NCI-H446 treated with DMSO at 0.1 percent for 48 hours (cell line): ENCODE data around the gene TSBP1.
"Not testable (repeated sequence)": the region's sequence is repeated elsewhere in the genome, so short reads cannot be mapped to it uniquely, and the experiment has no call there.

Experiments
- DNase-seq: peaks from one replicate; lab custom pipeline; 2025; lab: John Stamatoyannopoulos, UW

TSBP1 gene

GRCh38 chr6:32375739-32376529 lies 4.2 kb upstream of the TSBP1 start:
- DNase-seq: no peak

GRCh38 chr6:32371229-32371628 lies 474 bp downstream of the TSBP1 start:
- no peak for DNase-seq

- DNase-seq: no peak
Observed at GRCh38 chr6:32370505-32370904, 1.2 kb downstream of the TSBP1 start.

GRCh38 chr6:32369660-32370059 lies 2.0 kb downstream of the TSBP1 start:
- no peak for DNase-seq

- DNase-seq: no peak
Observed at GRCh38 chr6:32367644-32368043, 4.1 kb downstream of the TSBP1 start.

GRCh38 chr6:32359225-32359624 lies 12.5 kb downstream of the TSBP1 start:
- DNase-seq: not testable (repeated sequence)

GRCh38 chr6:32358548-32358947 lies 13.2 kb downstream of the TSBP1 start:
- DNase-seq: not testable (repeated sequence)

- no peak for DNase-seq
Observed at GRCh38 chr6:32355018-32355417, 16.7 kb downstream of the TSBP1 start.

- DNase-seq: no peak
Observed at GRCh38 chr6:32353348-32353747, 18.4 kb downstream of the TSBP1 start.

GRCh38 chr6:32340242-32340641 lies 31.5 kb downstream of the TSBP1 start:
- DNase-seq: no peak

GRCh38 chr6:32337186-32337805 lies 34.4 kb downstream of the TSBP1 start:
- DNase-seq: no peak

- DNase-seq: no peak
Observed at GRCh38 chr6:32332433-32332832, 39.3 kb downstream of the TSBP1 start.

- no peak for DNase-seq
Observed at GRCh38 chr6:32329141-32329540, 42.6 kb downstream of the TSBP1 start.

GRCh38 chr6:32327103-32327502 lies 44.6 kb downstream of the TSBP1 start:
- no peak for DNase-seq

GRCh38 chr6:32318501-32318900 lies 53.2 kb downstream of the TSBP1 start:
- DNase-seq: no peak

- DNase-seq: no peak
Observed at GRCh38 chr6:32317541-32317940, 54.2 kb downstream of the TSBP1 start.

GRCh38 chr6:32313964-32314363 lies 57.7 kb downstream of the TSBP1 start:
- DNase-seq: no peak

GRCh38 chr6:32298632-32299336 lies 72.9 kb downstream of the TSBP1 start:
- DNase-seq: no peak

GRCh38 chr6:32294980-32295379 lies 76.7 kb downstream of the TSBP1 start:
- not testable (repeated sequence) for DNase-seq

- DNase-seq: no peak
Observed at GRCh38 chr6:32294566-32294965, 77.1 kb downstream of the TSBP1 start.

- no peak for DNase-seq
Observed at GRCh38 chr6:32293695-32294094, 78.0 kb downstream of the TSBP1 start.

GRCh38 chr6:32291543-32291942 lies 80.2 kb downstream of the TSBP1 start:
- DNase-seq: no peak

- DNase-seq: no peak
Observed at GRCh38 chr6:32290886-32291450, 80.7 kb downstream of the TSBP1 start.
